Measurements from ENCODE around the gene GASK1A.

Gene GASK1A

GRCh38 chr3:43094381-43094780 lies 115.3 kb downstream of the GASK1A start:
- H3K27ac ChIP-seq: no peak overlapping the region
- no peak for TF ChIP-seq CTCF (conservative IDR thresholded peaks at IDR 0.05)

- no peak overlapping the region for H3K27ac ChIP-seq
- TF ChIP-seq CTCF (conservative IDR thresholded peaks at IDR 0.05): no peak
Measured at GRCh38 chr3:43094851-43095250, 115.7 kb downstream of the GASK1A start.

- no peak for TF ChIP-seq CTCF (conservative IDR thresholded peaks at IDR 0.05)
Measured at GRCh38 chr3:43095370-43095769, 116.3 kb downstream of the GASK1A start.

GRCh38 chr3:43096761-43097160 lies 117.7 kb downstream of the GASK1A start:
- no peak for TF ChIP-seq CTCF (conservative IDR thresholded peaks at IDR 0.05)
- no peak overlapping the region for H3K27ac ChIP-seq

More at GRCh38 chr3:43095370-43095769, 116.3 kb downstream of the GASK1A start:
- H3K27ac ChIP-seq: no peak overlapping the region

- no peak overlapping the region for H3K27ac ChIP-seq
- TF ChIP-seq CTCF (conservative IDR thresholded peaks at IDR 0.05): no peak
Measured at GRCh38 chr3:43097400-43098080, 118.4 kb downstream of the GASK1A start.

GRCh38 chr3:43098761-43099160 lies 119.7 kb downstream of the GASK1A start:
- H3K27ac ChIP-seq: no peak overlapping the region
- no peak for TF ChIP-seq CTCF (conservative IDR thresholded peaks at IDR 0.05)

- H3K27ac ChIP-seq: no peak overlapping the region
Measured at GRCh38 chr3:43102773-43103480, 123.8 kb downstream of the GASK1A start.

More at GRCh38 chr3:43102773-43103480, 123.8 kb downstream of the GASK1A start:
- TF ChIP-seq CTCF (conservative IDR thresholded peaks at IDR 0.05): no peak
